ENCODE results near the gene PHYH. TPM values are rescaled to one million over a fixed set of nuclear protein-coding genes. Genes with fewer than 3 reads are reported as not detected.

PHYH gene
- total and polyA plus RNA-seq, 7 donors = 23.3 to 193 (median 43.2) TPM

DNA sequence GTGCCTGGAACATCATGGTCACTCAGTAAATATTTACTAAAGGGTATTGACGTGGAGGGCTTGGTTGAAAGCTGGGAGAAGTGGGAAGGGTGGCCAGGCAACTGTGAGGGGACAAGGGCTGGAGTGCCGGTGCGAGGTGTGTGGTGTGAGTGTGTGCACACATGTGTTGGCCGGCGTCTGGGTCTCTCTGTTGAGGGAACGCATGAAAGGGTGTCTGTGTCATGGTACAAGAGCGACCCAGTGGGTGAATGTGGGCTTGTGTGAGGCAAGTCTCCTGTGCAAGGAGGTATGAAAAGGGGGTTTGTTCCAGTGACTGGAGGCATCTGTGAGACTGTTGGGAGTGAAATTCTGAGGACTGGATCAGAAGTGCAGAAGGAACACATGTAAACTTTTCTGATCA, 36.3 kb downstream of the PHYH start:
- DNase-seq = no peak
- H3K36me3 ChIP-seq = no peaks in the 10 kb centered on the region
- no peaks in the 10 kb centered on the region for H3K4me1 ChIP-seq
- WGBS, 2 donors = 82 to 87% methylated on average over 7 of the region's 7 CpGs
- H3K4me3 ChIP-seq = no peak overlapping the region
- intact Hi-C loops (cut with DNase I) = no loop called here
- no peak overlapping the region for H3K27ac ChIP-seq
- no peak for TF ChIP-seq POLR2A (IDR thresholded peaks at IDR 0.05)
- TF ChIP-seq, protein P1, sequence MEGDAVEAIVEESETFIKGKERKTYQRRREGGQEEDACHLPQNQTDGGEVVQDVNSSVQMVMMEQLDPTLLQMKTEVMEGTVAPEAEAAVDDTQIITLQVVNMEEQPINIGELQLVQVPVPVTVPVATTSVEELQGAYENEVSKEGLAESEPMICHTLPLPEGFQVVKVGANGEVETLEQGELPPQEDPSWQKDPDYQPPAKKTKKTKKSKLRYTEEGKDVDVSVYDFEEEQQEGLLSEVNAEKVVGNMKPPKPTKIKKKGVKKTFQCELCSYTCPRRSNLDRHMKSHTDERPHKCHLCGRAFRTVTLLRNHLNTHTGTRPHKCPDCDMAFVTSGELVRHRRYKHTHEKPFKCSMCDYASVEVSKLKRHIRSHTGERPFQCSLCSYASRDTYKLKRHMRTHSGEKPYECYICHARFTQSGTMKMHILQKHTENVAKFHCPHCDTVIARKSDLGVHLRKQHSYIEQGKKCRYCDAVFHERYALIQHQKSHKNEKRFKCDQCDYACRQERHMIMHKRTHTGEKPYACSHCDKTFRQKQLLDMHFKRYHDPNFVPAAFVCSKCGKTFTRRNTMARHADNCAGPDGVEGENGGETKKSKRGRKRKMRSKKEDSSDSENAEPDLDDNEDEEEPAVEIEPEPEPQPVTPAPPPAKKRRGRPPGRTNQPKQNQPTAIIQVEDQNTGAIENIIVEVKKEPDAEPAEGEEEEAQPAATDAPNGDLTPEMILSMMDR (IDR thresholded peaks at IDR 0.05) = no peak
- TF ChIP-seq EP300 (IDR thresholded peaks at IDR 0.05) = no peak
- TF ChIP-seq POLR2AphosphoS5 (IDR thresholded peaks at IDR 0.05) = no peak
- H3K9me3 ChIP-seq = peaks cover 0 to 2% (median 0%) of the 10 kb centered on the region in 4 donors
- H3K27me3 ChIP-seq = peaks cover 0 to 3% (median 0%) of the 10 kb centered on the region in 3 donors

DNA sequence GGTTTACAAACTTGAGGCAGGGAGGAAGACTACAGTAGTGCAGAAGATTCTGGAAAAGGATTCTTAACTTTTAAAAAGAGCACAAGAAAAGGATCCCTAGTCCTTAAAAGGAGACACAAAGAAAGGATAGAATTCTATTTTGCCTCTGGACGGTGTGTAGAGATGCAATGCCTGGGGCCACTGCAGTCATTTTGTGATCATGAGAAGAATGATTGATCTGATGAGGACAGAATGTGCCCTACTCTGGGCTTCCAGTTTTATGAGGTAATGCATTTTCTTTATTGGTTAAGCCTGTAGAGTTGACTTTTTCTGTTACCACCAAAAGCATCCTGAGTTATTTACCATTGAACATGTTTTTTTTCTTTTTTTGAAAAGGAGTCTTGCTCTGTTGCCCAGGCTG, 37.4 kb downstream of the PHYH start:
- TF ChIP-seq, protein P1 (IDR thresholded peaks at IDR 0.05) = no peak
- TF ChIP-seq POLR2A (IDR thresholded peaks at IDR 0.05) = no peak
- TF ChIP-seq POLR2AphosphoS5 (IDR thresholded peaks at IDR 0.05) = no peak
- TF ChIP-seq EP300 (IDR thresholded peaks at IDR 0.05) = no peak
- Histone ChIP-seq H3K27ac (no peak overlapping the region), H3K36me3 (no peaks in the 10 kb centered on the region), H3K4me3 (no peak overlapping the region), H3K27me3 (peaks cover 0 to 3% (median 0%) of the 10 kb centered on the region in 3 donors), H3K9me3 (peaks cover 0 to 2% (median 0%) of the 10 kb centered on the region in 4 donors), H3K4me1 (no peaks in the 10 kb centered on the region)
- WGBS, 2 donors = 92 to 95% methylated on average over 1 of the region's 1 CpG
- no peak for DNase-seq
- intact Hi-C loops (cut with DNase I) = no loop called here

DNA sequence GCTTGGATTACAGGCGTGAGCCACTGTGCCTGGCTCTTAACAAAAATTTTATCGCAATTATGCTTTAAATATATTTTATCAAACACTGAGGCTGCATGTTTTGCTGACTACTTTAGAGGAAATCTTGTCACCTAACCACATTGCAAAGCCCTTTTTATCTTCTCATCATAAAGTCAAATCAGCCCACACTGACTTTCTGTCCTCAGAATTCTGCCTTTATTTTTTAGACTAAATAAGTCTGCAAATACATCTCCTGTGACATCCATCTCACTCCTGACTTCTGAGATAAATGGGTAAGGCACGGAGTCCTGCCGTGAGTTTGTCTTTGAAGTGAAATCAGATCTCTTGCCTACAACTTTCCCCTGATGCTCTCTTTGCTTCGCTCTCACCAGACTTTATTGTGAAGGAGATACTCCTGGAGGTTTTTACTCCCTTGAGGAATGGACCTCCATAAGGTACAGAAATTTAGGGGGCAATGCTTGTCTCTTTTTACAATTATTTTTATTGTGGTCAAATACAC, 42.2 kb downstream of the PHYH start:
- peaks cover 0 to 2% (median 0%) of the 10 kb centered on the region in 4 donors for H3K9me3 ChIP-seq
- no peaks in the 10 kb centered on the region for H3K36me3 ChIP-seq
- 77 to 94% methylated on average over 5 of the region's 5 CpGs for WGBS, 2 donors
- no peak for TF ChIP-seq POLR2AphosphoS5 (IDR thresholded peaks at IDR 0.05)
- no peak for TF ChIP-seq POLR2A (IDR thresholded peaks at IDR 0.05)
- TF ChIP-seq, protein P1 (IDR thresholded peaks at IDR 0.05) = no peak
- TF ChIP-seq EP300 (IDR thresholded peaks at IDR 0.05) = no peak
- no peaks in the 10 kb centered on the region for H3K4me1 ChIP-seq
- DNase-seq = no peak
- no peak overlapping the region for H3K4me3 ChIP-seq
- intact Hi-C loops (cut with DNase I) = no loop called here
- no peaks in the 10 kb centered on the region for H3K27me3 ChIP-seq
- no peak overlapping the region for H3K27ac ChIP-seq

- no peak for DNase-seq
- Histone ChIP-seq H3K27me3 (no peaks in the 10 kb centered on the region), H3K9me3 (no peaks in the 10 kb centered on the region), H3K4me3 (no peak overlapping the region), H3K27ac (no peak overlapping the region), H3K4me1 (no peaks in the 10 kb centered on the region), H3K36me3 (no peaks in the 10 kb centered on the region)
- no peak for TF ChIP-seq EP300 (IDR thresholded peaks at IDR 0.05)
- no peak for TF ChIP-seq POLR2AphosphoS5 (IDR thresholded peaks at IDR 0.05)
- TF ChIP-seq, protein P1 (IDR thresholded peaks at IDR 0.05) = no peak
- TF ChIP-seq POLR2A (IDR thresholded peaks at IDR 0.05) = no peak
- intact Hi-C loops (cut with DNase I) = no loop called here
- 87 to 92% methylated on average over 2 of the region's 2 CpGs for WGBS, 2 donors
Observed at GRCh38 chr10:13256627-13257026, 43.2 kb downstream of the PHYH start.

GRCh38 chr10:13253726-13254125, 46.1 kb downstream of the PHYH start:
- no peaks in the 10 kb centered on the region for H3K36me3 ChIP-seq
- intact Hi-C loops (cut with DNase I) = no loop called here
- WGBS, 2 donors = 92 to 93% methylated on average over 4 of the region's 4 CpGs
- H3K9me3 ChIP-seq = no peaks in the 10 kb centered on the region
- no peak for DNase-seq
- H3K4me1 ChIP-seq = no peaks in the 10 kb centered on the region
- no peaks in the 10 kb centered on the region for H3K27me3 ChIP-seq
- H3K4me3 ChIP-seq = no peak overlapping the region
- H3K27ac ChIP-seq = no peak overlapping the region
- TF ChIP-seq POLR2AphosphoS5 (IDR thresholded peaks at IDR 0.05) (no peak), POLR2A (IDR thresholded peaks at IDR 0.05) (no peak), EP300 (IDR thresholded peaks at IDR 0.05) (no peak)
- TF ChIP-seq, protein P1 (IDR thresholded peaks at IDR 0.05) = no peak

Measured in sigmoid colon (tissue), 7 donors.